ENCODE results near the gene IDS. TPM values are rescaled to one million over a fixed set of nuclear protein-coding genes. Genes with fewer than 3 reads are reported as not detected.
"Not testable (repeated sequence)": the region's sequence is repeated elsewhere in the genome, so short reads cannot be mapped to it uniquely, and the experiment has no call there.

Gene IDS
- total and polyA plus RNA-seq, 2 experiments from 2014 or later: 47.7 to 79.5 TPM

GRCh38 chrX:149540131-149540620, 35.1 kb upstream of the IDS start:
- Histone ChIP-seq H3K4me2 (ENCODE audit: unreplicated experiment) (no peak overlapping the region), H3F3A (ENCODE audit: insufficient read depth) (no peaks in the 10 kb centered on the region), H3K9ac (peak overlapping the region; percentile 92), H3K27me3 (replicated peaks; ENCODE audit: insufficient read depth) (no peaks in the 10 kb centered on the region), H3K79me2 (ENCODE audit: insufficient read depth) (0 out of 2 replicates have a peak, but pooled peaks cover 8% of the 10 kb centered on the region), H2AFZ (peak overlapping the region; percentile 89), H3K4me1 (ENCODE audit: insufficient read depth) (no peaks in the 10 kb centered on the region), H3K36me3 (ENCODE audit: low read depth) (no peaks in the 10 kb centered on the region), H4K20me1 (ENCODE audit: insufficient read depth) (no peaks in the 10 kb centered on the region), H3K27ac (peak overlapping the region; percentile 99), H3K9me2 (ENCODE audit: insufficient read depth) (no peaks in the 10 kb centered on the region), H3K4me3 (peak overlapping the region; percentile 96), H3K9me3 (ENCODE audit: low read depth) (no peaks in the 10 kb centered on the region)
- in situ Hi-C loops (cut with MboI): no loop called here
- WGBS, 2 experiments (ENCODE audit: low coverage in 1 of 2, low lambda C conversion rate in 2 of 2, missing lambda C conversion rate in 2 of 2): 1% methylated on average over 24 of the region's 24 CpGs; no CpG with 5 or more reads in 1 of the 2 experiments
- DNase-seq: peak; percentile 91
- TF ChIP-seq EZH2 (IDR thresholded peaks at IDR 0.05; ENCODE audit: insufficient read depth, poor library complexity, severe bottlenecking) (no peak), EZH2phosphoT487 (IDR thresholded peaks at IDR 0.05; ENCODE audit: insufficient read depth, low read depth) (no peak)

- Histone ChIP-seq H3K9ac (peak overlapping the region; percentile 77), H3F3A (ENCODE audit: insufficient read depth) (no peaks in the 10 kb centered on the region), H2AFZ (peak overlapping the region; percentile 76; the same call in 1 of the 2 replicates), H3K27me3 (replicated peaks; ENCODE audit: insufficient read depth) (no peaks in the 10 kb centered on the region), H3K4me1 (ENCODE audit: insufficient read depth) (no peaks in the 10 kb centered on the region), H3K79me2 (ENCODE audit: insufficient read depth) (0 out of 2 replicates have a peak, but pooled peaks cover 8% of the 10 kb centered on the region), H3K9me3 (ENCODE audit: low read depth) (no peaks in the 10 kb centered on the region), H3K4me3 (peak overlapping the region; percentile 74), H3K27ac (peak overlapping the region; percentile 73), H3K36me3 (ENCODE audit: low read depth) (no peaks in the 10 kb centered on the region), H3K4me2 (ENCODE audit: unreplicated experiment) (peak overlapping the region; percentile 61), H3K9me2 (ENCODE audit: insufficient read depth) (no peaks in the 10 kb centered on the region), H4K20me1 (ENCODE audit: insufficient read depth) (no peaks in the 10 kb centered on the region)
- DNase-seq: peak; percentile 88
- in situ Hi-C loops (cut with MboI): no loop called here
- WGBS, 2 experiments (ENCODE audit: low coverage in 1 of 2, low lambda C conversion rate in 2 of 2, missing lambda C conversion rate in 2 of 2): 0 to 1% methylated on average over 2 to 32 of the region's 34 CpGs
- TF ChIP-seq EZH2 (IDR thresholded peaks at IDR 0.05; ENCODE audit: insufficient read depth, poor library complexity, severe bottlenecking) (no peak), EZH2phosphoT487 (IDR thresholded peaks at IDR 0.05; ENCODE audit: insufficient read depth, low read depth) (no peak)
Measured at GRCh38 chrX:149539283-149540130, 34.4 kb upstream of the IDS start.

GRCh38 chrX:149537474-149537873, 32.4 kb upstream of the IDS start:
- not testable (repeated sequence) for DNase-seq
- 86% methylated on average over 6 of the region's 11 CpGs; no CpG with 5 or more reads in 1 of the 2 experiments for WGBS, 2 experiments (ENCODE audit: low coverage in 1 of 2, low lambda C conversion rate in 2 of 2, missing lambda C conversion rate in 2 of 2)

GRCh38 chrX:149534926-149535602, 30.0 kb upstream of the IDS start:
- H3K36me3 ChIP-seq (ENCODE audit: low read depth); H3K9ac ChIP-seq; H3K4me2 ChIP-seq (ENCODE audit: unreplicated experiment); H3K27ac ChIP-seq; H3K27me3 ChIP-seq (replicated peaks; ENCODE audit: insufficient read depth); DNase-seq; H3K9me2 ChIP-seq (ENCODE audit: insufficient read depth); H4K20me1 ChIP-seq (ENCODE audit: insufficient read depth); H3F3A ChIP-seq (ENCODE audit: insufficient read depth); H3K79me2 ChIP-seq (ENCODE audit: insufficient read depth); H3K9me3 ChIP-seq (ENCODE audit: low read depth); H3K4me3 ChIP-seq; in situ Hi-C loops (cut with MboI); H2AFZ ChIP-seq; H3K4me1 ChIP-seq (ENCODE audit: insufficient read depth): not testable (repeated sequence)
- 89 to 91% methylated on average over 2 to 3 of the region's 3 CpGs for WGBS, 2 experiments (ENCODE audit: low coverage in 1 of 2, low lambda C conversion rate in 2 of 2, missing lambda C conversion rate in 2 of 2)

More at GRCh38 chrX:149537474-149537873, 32.4 kb upstream of the IDS start:
- H3K79me2 ChIP-seq (ENCODE audit: insufficient read depth); H3K27ac ChIP-seq; H4K20me1 ChIP-seq (ENCODE audit: insufficient read depth); H3K4me3 ChIP-seq; H3K36me3 ChIP-seq (ENCODE audit: low read depth); H3K27me3 ChIP-seq (replicated peaks; ENCODE audit: insufficient read depth); H3K9ac ChIP-seq; H3K9me2 ChIP-seq (ENCODE audit: insufficient read depth); H3F3A ChIP-seq (ENCODE audit: insufficient read depth); H3K9me3 ChIP-seq (ENCODE audit: low read depth); in situ Hi-C loops (cut with MboI); H2AFZ ChIP-seq; H3K4me1 ChIP-seq (ENCODE audit: insufficient read depth); H3K4me2 ChIP-seq (ENCODE audit: unreplicated experiment): not testable (repeated sequence)

- WGBS, 2 experiments (ENCODE audit: low coverage in 1 of 2, low lambda C conversion rate in 2 of 2, missing lambda C conversion rate in 2 of 2): 99% methylated on average over 8 of the region's 11 CpGs; no CpG with 5 or more reads in 1 of the 2 experiments
- H3K9me2 ChIP-seq (ENCODE audit: insufficient read depth); H4K20me1 ChIP-seq (ENCODE audit: insufficient read depth); in situ Hi-C loops (cut with MboI); DNase-seq; H3K79me2 ChIP-seq (ENCODE audit: insufficient read depth); H3K27me3 ChIP-seq (replicated peaks; ENCODE audit: insufficient read depth); H2AFZ ChIP-seq; H3K4me1 ChIP-seq (ENCODE audit: insufficient read depth); H3K36me3 ChIP-seq (ENCODE audit: low read depth); H3K9ac ChIP-seq; H3K4me2 ChIP-seq (ENCODE audit: unreplicated experiment); H3K9me3 ChIP-seq (ENCODE audit: low read depth); H3K4me3 ChIP-seq; H3F3A ChIP-seq (ENCODE audit: insufficient read depth); H3K27ac ChIP-seq: not testable (repeated sequence)
Measured at GRCh38 chrX:149533999-149534398, 28.9 kb upstream of the IDS start.

GRCh38 chrX:149532868-149533267, 27.8 kb upstream of the IDS start:
- H2AFZ ChIP-seq; H3F3A ChIP-seq (ENCODE audit: insufficient read depth); DNase-seq; H3K79me2 ChIP-seq (ENCODE audit: insufficient read depth); H3K27me3 ChIP-seq (replicated peaks; ENCODE audit: insufficient read depth); H3K4me1 ChIP-seq (ENCODE audit: insufficient read depth); H3K9me2 ChIP-seq (ENCODE audit: insufficient read depth); in situ Hi-C loops (cut with MboI); H3K9me3 ChIP-seq (ENCODE audit: low read depth); H4K20me1 ChIP-seq (ENCODE audit: insufficient read depth); H3K4me2 ChIP-seq (ENCODE audit: unreplicated experiment); H3K9ac ChIP-seq; H3K36me3 ChIP-seq (ENCODE audit: low read depth); H3K27ac ChIP-seq; H3K4me3 ChIP-seq: not testable (repeated sequence)
- WGBS, 2 experiments (ENCODE audit: low coverage in 1 of 2, low lambda C conversion rate in 2 of 2, missing lambda C conversion rate in 2 of 2): no CpG with 5 or more reads among the region's 3 CpGs
